B cell (primary cell): Measurements from ENCODE around the gene YBEY. TPM values are rescaled to one million over a fixed set of nuclear protein-coding genes. Genes with fewer than 3 reads are reported as not detected.

Experiments
- ATAC-seq: fragments of 200-7000 bp; cut with Tn5 transposase; one replicate; pipeline ENCODE4 v1.10.0; 2021; ENCODE audit warnings: low read depth, mild to moderate bottlenecking, moderate number of reproducible peaks, moderate library complexity
- CTCF ChIA-PET: fragments of 350-600 bp; sonication (Branson Sonifier 250); formaldehyde crosslinking; loops from one replicate; lab custom pipeline; 2021; ENCODE audit warnings: antibody characterized with exemption, inconsistent platforms; lab: Charles Lee
- POLR2A ChIA-PET: fragments of 350-600 bp; sonication (Branson Sonifier 250); formaldehyde crosslinking; loops from one replicate; lab custom pipeline; 2021; ENCODE audit warnings: antibody characterized with exemption; lab: Charles Lee
- DNase-seq: peaks from one replicate; pipeline ENCODE4 v3.0.0; 2013
- H2AFZ ChIP-seq: 2 replicates; pipeline ENCODE4 v1.6.1; 2012; ENCODE audit warnings: mild to moderate bottlenecking, low read depth, low read length; ENCODE audit not compliant: insufficient read depth, poor library complexity, severe bottlenecking
- H3K27ac ChIP-seq, 2 donors: 1 replicate in 1 of 2; 2 replicates in 1 of 2; pipeline ENCODE4 v1.5.1; 2012 to 2013; ENCODE audit warnings: low read length in 2 of 2, mild to moderate bottlenecking in 2 of 2, moderate library complexity in 1 of 2
- H3K27me3 ChIP-seq, 4 experiments: fragments of 200-600 bp in 1 of 4; sonication (generic) in 1 of 4; replicated peaks in 1 of 4; 1 replicate in 2 of 4; 2 replicates in 2 of 4; pipeline versions ENCODE4 v1.6.1 to v1.7.0; 2013 to 2016; ENCODE audit warnings: low read length in 3 of 4, mild to moderate bottlenecking in 2 of 4, mixed read lengths in 1 of 4, moderate library complexity in 1 of 4; ENCODE audit not compliant: insufficient read depth in 4 of 4, control insufficient read depth in 3 of 4; ENCODE audit errors: control extremely low read depth in 1 of 4
- H3K36me3 ChIP-seq, 2 experiments: replicated peaks in 1 of 2; 1 replicate in 1 of 2; 2 replicates in 1 of 2; pipeline versions ENCODE4 v1.6.1 to v1.7.1; 2013; ENCODE audit warnings: low read length in 1 of 2; ENCODE audit not compliant: insufficient read depth in 2 of 2, control insufficient read depth in 1 of 2; ENCODE audit errors: control extremely low read depth in 1 of 2, extremely low read depth in 1 of 2
- H3K4me1 ChIP-seq, 2 donors: fragments of 200-600 bp in 1 of 2; sonication (generic) in 1 of 2; 1 replicate in 1 of 2; 2 replicates in 1 of 2; pipeline versions ENCODE4 v1.5.1 to v1.6.1; 2013 to 2017; ENCODE audit warnings: low read length in 2 of 2; ENCODE audit not compliant: control insufficient read depth in 2 of 2, insufficient read depth in 2 of 2
- H3K4me2 ChIP-seq: replicated peaks from 2 replicates; pipeline ENCODE3; 2012; ENCODE audit warnings: mild to moderate bottlenecking, low read depth, low read length; ENCODE audit not compliant: poor library complexity, severe bottlenecking
- H3K4me3 ChIP-seq, 5 experiments: fragments of 200-600 bp in 1 of 5; sonication (generic) in 1 of 5; 1 replicate in 3 of 5; 2 replicates in 2 of 5; pipeline versions ENCODE4 v1.5.1 to v1.7.0; 2011 to 2016; ENCODE audit warnings: low read length in 4 of 5, mild to moderate bottlenecking in 4 of 5, low read depth in 2 of 5, control low read depth in 1 of 5, moderate library complexity in 1 of 5; ENCODE audit not compliant: insufficient read depth in 1 of 5; ENCODE audit errors: control extremely low read depth in 1 of 5, extremely low read depth in 1 of 5
- H3K79me2 ChIP-seq: fragments of 200-600 bp; sonication (generic); one replicate; pipeline ENCODE4 v1.6.0; 2016; ENCODE audit warnings: low read length; ENCODE audit not compliant: control insufficient read depth, insufficient read depth
- H3K9ac ChIP-seq: fragments of 200-600 bp; sonication (generic); 2 replicates; pipeline ENCODE4 v1.6.1; 2017; ENCODE audit warnings: mild to moderate bottlenecking, low read length, moderate library complexity
- H3K9me3 ChIP-seq, 3 donors: one replicate each; pipeline versions ENCODE4 v1.6.1 to v1.7.1; 2013; ENCODE audit warnings: low read length in 2 of 3; ENCODE audit not compliant: control insufficient read depth in 2 of 3, insufficient read depth in 1 of 3; ENCODE audit errors: control extremely low read depth in 1 of 3
- H4K20me1 ChIP-seq: 2 replicates; pipeline ENCODE4 v1.6.0; 2012; ENCODE audit warnings: mild to moderate bottlenecking, low read length; ENCODE audit not compliant: insufficient read depth, control insufficient read depth, poor library complexity, severe bottlenecking
- H3K27ac Mint-ChIP-seq: one replicate; pipeline ENCODE4 v1.8.0; 2021; ENCODE audit warnings: mixed read lengths
- H3K27me3 Mint-ChIP-seq: one replicate; pipeline ENCODE4 v1.8.0; 2021; ENCODE audit warnings: mixed read lengths
- H3K4me1 Mint-ChIP-seq: one replicate; pipeline ENCODE4 v1.8.0; 2021; ENCODE audit warnings: mixed read lengths
- H3K4me3 Mint-ChIP-seq: one replicate; pipeline ENCODE4 v1.8.0; 2021; ENCODE audit warnings: mixed read lengths
- H3K9me3 Mint-ChIP-seq: one replicate; pipeline ENCODE4 v1.8.0; 2022; ENCODE audit warnings: mixed read lengths; ENCODE audit not compliant: insufficient read depth
- EZH2 ChIP-seq: IDR thresholded peaks from 2 replicates; pipeline ENCODE4 v1.6.1; 2012; ENCODE audit warnings: borderline replicate concordance, low read depth, mild to moderate bottlenecking, moderate library complexity, low read length; ENCODE audit not compliant: insufficient read depth, poor library complexity, severe bottlenecking
- WGBS: methylation state at CpG from one replicate; pipeline ENCODE4 v1.1.5; 2013; ENCODE audit warnings: missing lambda C conversion rate; ENCODE audit not compliant: insufficient coverage; 5-methylcytosine and 5-hydroxymethylcytosine counted together
- intact Hi-C: fragments of 100-400 bp; cut with micrococcal nuclease; formaldehyde crosslinking; loops from one replicate; pipeline ENCODE4 v1.10.0; 2022
- polyA plus RNA-seq: library from polyadenylated mRNA; depleted of rRNA; stranded (reverse); fragments of >200 nt; gene quantifications from 2 replicates; pipeline ENCODE4 v1.2.3, GENCODE V29; 2012
- total RNA-seq, 2 donors: library from RNA; stranded (reverse); fragments of 120-200 nt in 1 of 2; gene quantifications; 1 replicate in 1 of 2; 2 replicates in 1 of 2; pipeline versions ENCODE4 v1.2.3 to v1.2.4, GENCODE V29; 2013 to 2022
- TF ChIP-seq, protein P1 (sequence below): fragments of 200-600 bp; IDR thresholded peaks from one replicate; pipeline ENCODE4 v1.8.0; 2022; ENCODE audit warnings: antibody characterized with exemption, mild to moderate bottlenecking

Gene YBEY
- total and polyA plus RNA-seq, 2 donors (not counting 1 experiment from before 2014, with no cell fraction given), result 15.0 to 21.6 TPM

DNA sequence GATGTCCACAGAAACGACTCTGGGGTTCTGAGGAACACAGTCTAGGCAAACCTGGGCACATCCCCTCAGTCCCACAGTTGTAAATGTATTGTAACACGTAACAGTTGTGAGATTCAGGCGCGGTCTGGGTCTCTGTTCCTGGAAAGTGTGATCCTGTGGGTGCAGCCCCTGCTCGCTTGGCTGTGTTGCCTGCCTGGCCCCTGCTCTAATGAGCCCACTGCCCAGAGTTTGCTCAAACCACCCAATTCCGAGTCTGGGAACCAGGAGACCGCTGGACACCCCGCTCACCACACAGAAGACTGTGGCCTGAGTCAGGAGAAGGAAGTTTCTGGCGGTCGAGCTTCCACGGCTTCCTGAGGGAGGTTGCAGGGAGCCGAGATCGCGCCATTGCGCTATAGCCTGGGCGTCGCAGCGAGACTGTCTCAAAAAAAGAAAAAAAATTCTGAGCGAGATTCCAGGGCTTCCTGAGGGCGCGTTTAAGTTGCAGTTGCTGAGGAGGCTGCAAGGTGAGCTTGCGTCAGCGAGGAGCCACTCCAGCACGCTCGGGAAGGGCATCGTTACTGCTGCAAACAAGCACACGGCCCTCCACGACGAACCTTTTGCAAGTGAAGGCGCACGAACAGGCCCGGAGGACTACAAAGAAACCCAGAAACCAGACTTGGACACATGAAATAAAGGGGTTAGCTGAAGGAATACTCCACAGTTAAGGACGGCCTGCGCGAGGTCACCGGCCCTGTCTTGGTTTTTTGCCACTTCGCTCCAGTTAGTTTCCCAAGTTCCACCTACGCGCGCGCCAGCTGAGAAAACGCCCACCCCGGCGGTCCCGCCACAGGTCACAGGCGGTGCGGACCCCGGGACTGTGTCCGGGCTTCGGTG lies 36.4 kb downstream of the YBEY start:
- Histone ChIP-seq H3K4me1 (peaks cover 16 to 23% of the 10 kb centered on the region in 2 donors), H3K27ac (peak overlapping the region in 1 of 2 donors; percentile 95), H3K79me2 (peaks cover 31% of the 10 kb centered on the region), H3K36me3 (peaks cover 0 to under 1% of the 10 kb centered on the region in 2 experiments), H3K4me3 (peak overlapping the region; percentile 54 to 100 (median 95)), H2AFZ (peak overlapping the region; percentile 93), H3K9ac (peak overlapping the region; percentile 87), H3K9me3 (no peaks in the 10 kb centered on the region), H3K4me2 (peak overlapping the region; percentile 97), H3K27me3 (peaks cover 0 to 3% (median 0%) of the 10 kb centered on the region in 4 experiments), H4K20me1 (no peaks in the 10 kb centered on the region)
- Mint-ChIP-seq H3K27ac (peak overlapping the region; percentile 59), H3K4me3 (peak overlapping the region; percentile 88), H3K4me1 (peaks cover 24% of the 10 kb centered on the region), H3K27me3 (no peaks in the 10 kb centered on the region), H3K9me3 (no peaks in the 10 kb centered on the region)
- ChIA-PET POLR2A (no interaction called here), CTCF (interaction anchor here (0.7 kb wide), 1 partner anchor 20 kb away, joined by 3 read pairs; no protein-coding TSS in a partner anchor)
- TF ChIP-seq EZH2, result no peak
- TF ChIP-seq, protein P1, sequence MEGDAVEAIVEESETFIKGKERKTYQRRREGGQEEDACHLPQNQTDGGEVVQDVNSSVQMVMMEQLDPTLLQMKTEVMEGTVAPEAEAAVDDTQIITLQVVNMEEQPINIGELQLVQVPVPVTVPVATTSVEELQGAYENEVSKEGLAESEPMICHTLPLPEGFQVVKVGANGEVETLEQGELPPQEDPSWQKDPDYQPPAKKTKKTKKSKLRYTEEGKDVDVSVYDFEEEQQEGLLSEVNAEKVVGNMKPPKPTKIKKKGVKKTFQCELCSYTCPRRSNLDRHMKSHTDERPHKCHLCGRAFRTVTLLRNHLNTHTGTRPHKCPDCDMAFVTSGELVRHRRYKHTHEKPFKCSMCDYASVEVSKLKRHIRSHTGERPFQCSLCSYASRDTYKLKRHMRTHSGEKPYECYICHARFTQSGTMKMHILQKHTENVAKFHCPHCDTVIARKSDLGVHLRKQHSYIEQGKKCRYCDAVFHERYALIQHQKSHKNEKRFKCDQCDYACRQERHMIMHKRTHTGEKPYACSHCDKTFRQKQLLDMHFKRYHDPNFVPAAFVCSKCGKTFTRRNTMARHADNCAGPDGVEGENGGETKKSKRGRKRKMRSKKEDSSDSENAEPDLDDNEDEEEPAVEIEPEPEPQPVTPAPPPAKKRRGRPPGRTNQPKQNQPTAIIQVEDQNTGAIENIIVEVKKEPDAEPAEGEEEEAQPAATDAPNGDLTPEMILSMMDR, result no peak
- ATAC-seq (no peak), DNase-seq (peak; percentile 19)
- intact Hi-C loops, result no loop called here
- WGBS, result under 1% methylated on average over 48 of the region's 50 CpGs
